ENCODE results near the gene PPP2R2B. TPM values are rescaled to one million over a fixed set of nuclear protein-coding genes. Genes with fewer than 3 reads are reported as not detected.

The PPP2R2B gene
- total RNA-seq, 6 experiments from 2014 or later = 0.15 to 0.77 (median 0.27) TPM

DNA sequence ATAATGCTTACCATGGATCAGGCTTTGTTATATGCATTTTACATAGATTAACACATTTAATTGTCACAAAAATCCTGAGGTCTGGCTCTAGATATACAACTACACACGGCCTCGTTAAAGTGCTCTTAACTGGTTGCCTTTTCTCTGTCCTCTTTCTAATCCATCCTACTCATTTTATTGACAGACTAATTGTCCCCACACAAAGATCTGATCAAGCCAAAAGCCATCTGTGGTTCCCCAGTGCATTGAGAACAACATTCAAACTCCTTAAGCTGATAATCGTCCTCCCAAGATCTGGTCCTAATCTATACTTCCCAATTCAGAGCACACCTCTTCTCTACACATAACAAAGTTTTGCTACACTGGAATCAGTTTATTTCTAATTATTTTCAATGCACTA lies 23.9 kb upstream of the PPP2R2B start:
- H3K27me3 ChIP-seq = no peaks in the 10 kb centered on the region
- DNase-seq = no peak
- intact Hi-C loops (cut with DNase I) = no loop called here
- no peaks in the 10 kb centered on the region for H3K36me3 ChIP-seq
- TF ChIP-seq CTCF (IDR thresholded peaks at IDR 0.05) = no peak
- TF ChIP-seq POLR2A (IDR thresholded peaks at IDR 0.05) = no peak
- no peak for ATAC-seq
- no peak overlapping the region for H3K4me3 ChIP-seq
- H3K4me1 ChIP-seq = no peaks in the 10 kb centered on the region
- 94% methylated on average over 3 of the region's 3 CpGs for WGBS (ENCODE audit: insufficient coverage, low coverage, low lambda C conversion rate, missing lambda C conversion rate)
- no peak overlapping the region for H3K27ac ChIP-seq
- no peaks in the 10 kb centered on the region for H3K9me3 ChIP-seq

GRCh38 chr5:146897061-146897460 lies 18.5 kb upstream of the PPP2R2B start:
- intact Hi-C loops (cut with DNase I) = no loop called here
- Histone ChIP-seq H3K27ac (no peak overlapping the region), H3K36me3 (no peaks in the 10 kb centered on the region), H3K4me1 (no peaks in the 10 kb centered on the region), H3K4me3 (no peak overlapping the region), H3K27me3 (no peaks in the 10 kb centered on the region), H3K9me3 (no peaks in the 10 kb centered on the region)
- TF ChIP-seq CTCF (IDR thresholded peaks at IDR 0.05) = no peak
- TF ChIP-seq POLR2A (IDR thresholded peaks at IDR 0.05) = no peak
- DNase-seq = no peak
- 67% methylated on average over 3 of the region's 3 CpGs for WGBS (ENCODE audit: insufficient coverage, low coverage, low lambda C conversion rate, missing lambda C conversion rate)
- no peak for ATAC-seq

- Histone ChIP-seq H3K27me3 (no peaks in the 10 kb centered on the region), H3K4me3 (no peak overlapping the region), H3K4me1 (no peaks in the 10 kb centered on the region), H3K27ac (no peak overlapping the region), H3K36me3 (no peaks in the 10 kb centered on the region), H3K9me3 (no peaks in the 10 kb centered on the region)
- DNase-seq (no peak), ATAC-seq (no peak)
- TF ChIP-seq POLR2A (IDR thresholded peaks at IDR 0.05) (no peak), CTCF (IDR thresholded peaks at IDR 0.05) (no peak)
- intact Hi-C loops (cut with DNase I) = no loop called here
- 81% methylated on average over 4 of the region's 4 CpGs for WGBS (ENCODE audit: insufficient coverage, low coverage, low lambda C conversion rate, missing lambda C conversion rate)
Observed at GRCh38 chr5:146894753-146895521, 16.4 kb upstream of the PPP2R2B start.

- H3K4me1 ChIP-seq = no peaks in the 10 kb centered on the region
- no peak overlapping the region for H3K4me3 ChIP-seq
- intact Hi-C loops (cut with DNase I) = no loop called here
- no CpG with 5 or more reads among the region's 3 CpGs for WGBS (ENCODE audit: insufficient coverage, low coverage, low lambda C conversion rate, missing lambda C conversion rate)
- TF ChIP-seq CTCF (IDR thresholded peaks at IDR 0.05) (no peak), POLR2A (IDR thresholded peaks at IDR 0.05) (no peak)
- no peak overlapping the region for H3K27ac ChIP-seq
- H3K36me3 ChIP-seq = no peaks in the 10 kb centered on the region
- no peaks in the 10 kb centered on the region for H3K27me3 ChIP-seq
- ATAC-seq (no peak), DNase-seq (no peak)
- H3K9me3 ChIP-seq = no peaks in the 10 kb centered on the region
Observed at GRCh38 chr5:146893991-146894390, 15.4 kb upstream of the PPP2R2B start.
